ENCODE data around the gene TCOF1. TPM values are rescaled to one million over a fixed set of nuclear protein-coding genes. Genes with fewer than 3 reads are reported as not detected.

The TCOF1 gene
- total and polyA plus RNA-seq, 2 of the 8 experiments (the other 6 are each of a cell fraction or from before 2014, with no cell fraction given): 35.9 to 170 TPM

DNA sequence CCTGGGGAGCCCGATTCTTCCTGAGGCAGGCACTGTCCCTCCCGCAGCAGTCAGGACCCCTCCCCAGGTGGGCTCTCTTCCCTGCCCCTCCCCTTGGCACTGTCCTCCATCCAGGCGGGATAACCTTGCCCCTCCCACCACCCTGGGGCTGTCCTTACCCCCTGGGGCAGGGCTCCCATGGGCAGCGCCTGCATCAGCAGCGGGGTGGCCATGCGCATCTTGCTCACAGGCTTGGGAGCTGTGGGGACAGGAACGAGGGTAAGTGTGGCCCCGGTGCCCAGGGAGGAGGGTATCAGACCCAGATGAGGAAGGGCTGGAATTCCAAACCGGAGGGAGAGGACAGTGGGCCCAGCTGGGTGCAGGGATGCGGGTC is 49.2 kb downstream of the TCOF1 start:
- H3K79me1 ChIP-seq (ENCODE audit: low read depth, low read length): no peaks in the 10 kb centered on the region
- ChIA-PET POLR2A (ENCODE audit: partially characterized antibody) (interaction anchor here (1.1 to 19.1 kb wide), 3 partner anchors 10 to 37 kb away, joined by 5 to 455 read pairs (median 31); partner anchors contain the start of gene TCOF1), CTCF (ENCODE audit: partially characterized antibody) (interaction anchor here (4.9 to 16.9 kb wide), 3 partner anchors 11 to 29 kb away, joined by 38 to 274 read pairs (median 245); no protein-coding TSS in a partner anchor)
- H2AFZ ChIP-seq (ENCODE audit: low read length): no peak overlapping the region
- H3K27me3 ChIP-seq (replicated peaks in 1 of 4; ENCODE audit: control insufficient read depth in 3 of 4, extremely low read depth in 1 of 4, insufficient read depth in 3 of 4, low read length in 3 of 4): no peaks in the 10 kb centered on the region
- peaks cover 6 to 15% (median 9%) of the 10 kb centered on the region in 4 experiments for H3K4me1 ChIP-seq (replicated peaks in 1 of 4; ENCODE audit: control insufficient read depth in 3 of 4, insufficient read depth in 4 of 4, low read length in 3 of 4)
- FAIRE-seq (no peak), DNase-seq (ENCODE audit: low read depth in 1 of 2, low spot score in 2 of 2) (no peak)
- H2BK120ac ChIP-seq (replicated peaks; ENCODE audit: low read depth, low read length): no peak overlapping the region
- no peak overlapping the region for H4K8ac ChIP-seq (ENCODE audit: extremely low read depth, insufficient read depth, low read length)
- H3K4me2 ChIP-seq (ENCODE audit: insufficient read depth in 1 of 2, low read depth in 2 of 2, low read length in 2 of 2): no peak overlapping the region
- no peak overlapping the region for H4K5ac ChIP-seq (ENCODE audit: insufficient read length, low read depth, low read length)
- peaks cover 2 to 4% of the 10 kb centered on the region in 2 experiments for H4K20me1 ChIP-seq (replicated peaks in 1 of 2; ENCODE audit: control insufficient read depth in 1 of 2, insufficient read depth in 2 of 2, low read length in 2 of 2)
- H3K4ac ChIP-seq (replicated peaks; ENCODE audit: insufficient read length, low read depth, low read length): no peak overlapping the region
- WGBS, 2 experiments (ENCODE audit: extremely low coverage in 1 of 2, insufficient coverage in 1 of 2, insufficient read length in 1 of 2, insufficient replicate concordance in 2 of 2, low coverage in 1 of 2, low lambda C conversion rate in 2 of 2, missing lambda C conversion rate in 1 of 2): 87% methylated on average over 10 of the region's 10 CpGs; no CpG with 5 or more reads in 1 of the 2 experiments
- no peak overlapping the region for H3K27ac ChIP-seq (ENCODE audit: low read depth, low read length)
- H3K23ac ChIP-seq (ENCODE audit: insufficient read length): no peak overlapping the region
- H3K18ac ChIP-seq (ENCODE audit: extremely low read depth, low read length): no peak overlapping the region
- H3K14ac ChIP-seq (ENCODE audit: insufficient read length): no peak overlapping the region
- no peak overlapping the region for H3K4me3 ChIP-seq (ENCODE audit: extremely low read depth in 1 of 4, insufficient read depth in 2 of 4, low read depth in 3 of 4, low read length in 4 of 4)
- H3K23me2 ChIP-seq (ENCODE audit: low read depth, low read length): peaks cover 3% of the 10 kb centered on the region
- no peak overlapping the region for H2BK12ac ChIP-seq (ENCODE audit: low read depth, low read length)
- no peak overlapping the region for H3K56ac ChIP-seq (replicated peaks; ENCODE audit: insufficient read length, low read depth, low read length)
- peaks cover 0 to 15% (median 7%) of the 10 kb centered on the region in 4 experiments; a peak in 5 of 8 replicates for H3K36me3 ChIP-seq (ENCODE audit: control insufficient read depth in 2 of 4, insufficient read depth in 4 of 4, low read length in 3 of 4)
- H3K9me3 ChIP-seq (ENCODE audit: insufficient read depth in 2 of 2, low read depth in 1 of 2, low read length in 1 of 2): no peaks in the 10 kb centered on the region
- no peak overlapping the region for H3K9ac ChIP-seq (replicated peaks in 1 of 4; ENCODE audit: extremely low read depth in 1 of 4, low read depth in 3 of 4, low read length in 3 of 4)
- H4K91ac ChIP-seq (replicated peaks; ENCODE audit: insufficient read length, low read length): no peak overlapping the region
- H2BK15ac ChIP-seq (ENCODE audit: low read length): no peak overlapping the region
- H2BK20ac ChIP-seq (ENCODE audit: low read length): no peak overlapping the region
- no peak overlapping the region for H2AK5ac ChIP-seq (ENCODE audit: low read depth, low read length)
- no peaks in the 10 kb centered on the region for H3K79me2 ChIP-seq (ENCODE audit: control insufficient read depth in 1 of 2, insufficient read depth in 2 of 2, low read length in 2 of 2)
- no peak overlapping the region for H2BK5ac ChIP-seq (ENCODE audit: low read depth, low read length)
- TF ChIP-seq MAFK (IDR thresholded peaks at IDR 0.05; ENCODE audit: low read depth, low read length): no peak
- no peak for TF ChIP-seq POLR2AphosphoS5 (IDR thresholded peaks at IDR 0.05; ENCODE audit: low read depth, low read length)
- TF ChIP-seq RBBP5 (IDR thresholded peaks at IDR 0.05; ENCODE audit: borderline replicate concordance, low read depth, low read length): no peak
- TF ChIP-seq JUND (IDR thresholded peaks at IDR 0.05; ENCODE audit: low read length): no peak
- TF ChIP-seq POLR2A (IDR thresholded peaks at IDR 0.05; ENCODE audit: control extremely low read depth in 1 of 2, low read depth in 2 of 2, low read length in 2 of 2): no peak
- TF ChIP-seq RFX5 (IDR thresholded peaks at IDR 0.05; ENCODE audit: borderline replicate concordance, low read depth, low read length): no peak
- no peak for TF ChIP-seq TAF7 (optimal IDR thresholded peaks at IDR 0.05; ENCODE audit: borderline replicate concordance, low read depth, low read length)
- no peak for TF ChIP-seq CHD2 (IDR thresholded peaks at IDR 0.05; ENCODE audit: low read length)
- TF ChIP-seq POU5F1 (IDR thresholded peaks at IDR 0.05; ENCODE audit: low read depth, low read length): no peak
- TF ChIP-seq, protein P1, sequence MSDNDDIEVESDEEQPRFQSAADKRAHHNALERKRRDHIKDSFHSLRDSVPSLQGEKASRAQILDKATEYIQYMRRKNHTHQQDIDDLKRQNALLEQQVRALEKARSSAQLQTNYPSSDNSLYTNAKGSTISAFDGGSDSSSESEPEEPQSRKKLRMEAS (IDR thresholded peaks at IDR 0.05): no peak
- TF ChIP-seq EP300 (IDR thresholded peaks at IDR 0.05; ENCODE audit: borderline replicate concordance in 1 of 2, low read depth in 2 of 2, low read length in 2 of 2): no peak
- no peak for TF ChIP-seq ZNF274 (IDR thresholded peaks at IDR 0.05; ENCODE audit: borderline replicate concordance, extremely low read depth, low read length)
- TF ChIP-seq NANOG (IDR thresholded peaks at IDR 0.05; ENCODE audit: insufficient read depth, low read depth, low read length, poor library complexity, severe bottlenecking): no peak
